Hematopoietic multipotent progenitor cell treated with erythropoietin and hydrocortisone succinate and interleukin-3 and kit ligand, for 4 days (in vitro differentiated cells): ENCODE measurements around the gene VAC14.

Experiments
- DNase-seq: peaks from one replicate; pipeline ENCODE4 v3.0.0-alpha.2; 2015

The VAC14 gene

DNA sequence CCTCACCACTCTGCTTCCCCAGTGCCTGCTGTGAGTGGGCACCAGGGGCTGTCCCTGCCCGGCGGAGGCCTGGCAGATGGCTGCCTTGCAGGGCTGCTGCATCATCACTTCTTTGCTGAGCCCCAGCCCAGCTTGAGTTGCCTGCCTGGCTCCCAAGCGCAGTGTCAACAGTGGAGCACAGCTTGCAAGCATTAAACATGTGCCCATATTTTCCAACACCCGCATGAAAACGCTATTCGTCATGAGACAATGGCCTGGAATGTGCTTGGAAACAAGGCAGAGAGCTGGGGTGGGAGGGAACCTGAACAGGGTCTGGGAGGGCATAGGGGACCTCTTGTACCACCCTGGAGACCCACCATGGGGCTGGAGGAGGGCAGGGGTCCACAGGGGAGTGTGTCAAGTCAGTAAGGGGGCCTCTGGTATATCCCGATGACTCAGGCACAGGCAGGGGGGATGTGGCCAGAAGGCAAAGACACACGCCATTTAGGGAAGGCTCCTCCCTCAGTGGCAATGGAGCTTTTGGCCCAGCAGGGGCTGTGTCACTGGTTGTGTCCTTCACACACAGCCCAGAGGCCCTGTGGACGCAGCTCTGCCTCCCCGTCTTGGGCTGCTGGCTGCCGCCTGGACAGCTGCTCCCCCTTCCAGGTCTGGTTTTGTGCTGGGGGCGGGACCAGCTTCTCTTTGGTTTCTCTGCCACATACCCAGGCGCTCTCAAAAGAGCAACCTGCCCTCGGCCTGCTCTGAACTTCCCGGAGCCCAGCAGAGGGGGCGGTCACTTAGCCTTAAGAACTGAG is 97.7 kb downstream of the VAC14 start:
- DNase-seq: no peak

DNA sequence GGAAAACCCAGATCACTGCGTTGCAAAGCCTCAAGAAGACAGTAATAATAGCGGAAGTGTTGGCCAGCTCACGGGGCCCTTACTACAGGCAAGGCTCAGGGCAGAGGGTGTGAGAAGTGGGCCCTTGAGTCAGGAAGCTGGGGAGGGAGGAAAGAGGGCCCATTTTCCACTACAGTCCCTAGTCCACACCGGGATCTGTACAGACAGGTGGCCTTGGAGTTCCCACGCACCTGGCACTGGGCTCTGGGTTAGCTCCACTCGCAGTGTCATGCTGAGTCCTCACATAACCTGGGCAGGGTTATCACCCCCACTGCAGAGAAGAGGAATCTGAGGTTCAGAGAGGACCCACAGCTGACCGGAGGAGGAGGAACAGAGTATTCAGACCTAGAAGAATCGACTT is 98.3 kb downstream of the VAC14 start:
- no peak for DNase-seq

DNA sequence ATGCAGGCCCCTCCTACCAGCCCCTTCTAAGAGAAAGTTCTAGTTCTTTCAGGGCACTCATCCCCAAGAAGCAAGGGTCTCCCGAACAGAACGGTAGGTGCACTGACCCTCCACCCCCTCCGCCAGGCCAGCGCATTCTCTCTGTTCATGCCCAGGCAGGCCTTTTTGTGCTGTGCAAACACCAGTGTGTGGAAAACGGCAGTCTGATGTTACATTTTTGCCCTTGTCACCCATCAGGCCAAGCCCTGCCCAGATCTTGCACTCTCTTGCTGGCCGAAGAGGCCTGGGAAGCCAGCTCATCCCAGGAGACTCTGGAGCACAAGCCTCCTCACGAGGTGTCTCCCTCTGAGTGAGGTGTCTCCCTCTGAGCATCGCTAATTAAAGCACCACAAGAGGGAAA is 99.0 kb downstream of the VAC14 start:
- no peak for DNase-seq

DNA sequence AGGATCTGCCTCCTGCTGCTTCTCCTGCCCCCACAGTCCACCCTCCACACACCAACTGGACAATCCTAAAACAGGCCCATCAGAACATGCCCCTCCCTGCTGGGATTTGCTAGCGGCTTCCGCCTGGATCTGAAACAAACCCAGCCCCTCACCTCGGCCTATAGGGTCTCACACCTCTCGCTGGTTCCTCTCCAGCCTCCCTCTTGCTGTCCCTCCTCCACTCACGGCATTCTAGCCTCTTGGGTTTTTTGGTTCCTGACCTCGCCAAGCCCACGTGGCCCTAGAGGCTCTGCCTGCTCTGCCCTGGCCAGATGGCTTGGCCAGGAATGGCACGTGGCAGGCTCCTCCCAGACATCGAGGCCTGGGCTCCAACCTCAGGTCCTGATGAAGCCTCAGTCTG is 99.4 kb downstream of the VAC14 start:
- DNase-seq: no peak

DNA sequence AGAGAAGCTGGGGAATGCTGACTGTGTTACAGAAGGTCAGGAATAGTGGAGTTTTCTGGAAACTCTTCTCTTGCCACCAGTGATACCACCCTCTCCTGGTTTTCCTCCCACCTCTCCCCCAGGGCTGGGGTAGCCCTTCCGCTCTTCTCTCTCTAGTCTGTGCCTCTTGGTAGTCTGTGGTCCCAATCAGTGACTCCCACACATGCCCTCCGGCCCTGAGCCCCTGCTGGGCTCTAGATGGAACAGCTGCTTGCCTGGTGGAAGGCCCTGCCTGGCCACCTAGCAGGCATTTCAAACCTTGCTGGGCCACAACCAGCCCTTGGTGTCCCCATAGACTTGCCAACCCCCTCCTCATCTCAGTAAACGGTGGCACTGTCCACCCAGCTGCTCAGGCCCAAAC is 99.9 kb downstream of the VAC14 start:
- DNase-seq: peak; percentile 49

DNA sequence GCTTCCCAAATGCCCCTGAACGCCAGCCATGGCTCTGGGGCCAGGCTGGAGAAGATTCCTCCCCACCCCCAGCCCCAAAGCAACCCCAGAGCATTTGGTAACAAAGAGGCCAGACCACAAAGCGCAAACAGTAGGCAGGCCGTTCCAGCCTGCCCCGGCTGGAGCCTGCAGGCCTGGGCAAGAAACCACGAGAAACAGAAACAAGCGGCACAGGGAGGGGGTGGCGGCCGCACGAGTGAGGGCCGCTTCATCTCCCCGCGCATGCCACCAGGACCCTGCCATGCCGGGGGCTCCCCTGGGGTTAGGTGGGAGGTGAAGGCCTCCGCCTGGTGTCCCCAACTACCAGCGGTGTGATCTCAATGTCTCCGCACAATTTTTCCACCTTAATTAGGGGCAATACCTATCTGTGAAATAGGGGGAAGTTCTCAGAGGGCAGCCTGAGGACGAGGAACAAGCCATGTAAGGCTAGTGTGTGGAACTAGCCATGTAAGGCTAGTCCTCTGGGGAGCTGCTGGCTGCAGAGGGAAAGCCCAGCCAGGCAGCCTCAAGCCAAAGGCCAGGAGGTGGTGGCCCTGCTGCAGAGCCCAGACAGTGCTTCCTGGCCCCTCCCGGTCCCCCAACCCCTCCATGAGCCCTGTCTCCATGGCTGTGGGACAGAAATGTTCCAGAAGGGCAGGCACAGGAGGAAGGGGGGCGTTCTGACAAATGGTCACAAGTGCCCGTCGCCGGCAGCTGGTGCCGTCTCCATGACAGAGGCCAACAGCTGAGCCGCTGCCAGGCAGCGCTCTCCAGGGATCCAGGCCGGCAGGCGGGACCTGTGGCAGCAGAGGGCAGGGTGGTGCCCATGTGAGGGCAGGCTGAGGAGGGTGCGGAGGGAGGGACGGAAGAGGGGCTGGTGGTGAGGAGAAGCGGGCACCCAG is 100.6 kb downstream of the VAC14 start:
- DNase-seq: peak; percentile 76

DNA sequence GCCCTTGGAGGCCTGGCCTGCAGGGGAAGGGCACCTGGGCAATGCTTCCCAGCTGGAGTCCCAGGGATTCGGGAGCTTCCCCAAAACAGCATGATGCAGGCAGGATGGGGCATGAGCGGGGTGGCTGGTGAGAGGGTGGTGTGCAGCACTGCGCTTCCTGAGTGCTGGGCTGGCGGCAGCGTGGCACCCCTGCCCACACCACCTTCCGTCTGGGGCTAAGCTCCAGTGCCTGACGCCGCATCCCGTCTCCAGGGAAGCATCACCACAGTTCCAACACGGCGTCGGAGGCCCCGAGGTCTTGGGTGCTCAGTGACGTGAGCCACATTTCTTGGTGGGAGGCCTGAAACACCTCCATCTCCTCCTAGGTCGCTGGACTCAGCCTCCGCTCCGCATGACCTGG is 101.3 kb downstream of the VAC14 start:
- DNase-seq: no peak

DNA sequence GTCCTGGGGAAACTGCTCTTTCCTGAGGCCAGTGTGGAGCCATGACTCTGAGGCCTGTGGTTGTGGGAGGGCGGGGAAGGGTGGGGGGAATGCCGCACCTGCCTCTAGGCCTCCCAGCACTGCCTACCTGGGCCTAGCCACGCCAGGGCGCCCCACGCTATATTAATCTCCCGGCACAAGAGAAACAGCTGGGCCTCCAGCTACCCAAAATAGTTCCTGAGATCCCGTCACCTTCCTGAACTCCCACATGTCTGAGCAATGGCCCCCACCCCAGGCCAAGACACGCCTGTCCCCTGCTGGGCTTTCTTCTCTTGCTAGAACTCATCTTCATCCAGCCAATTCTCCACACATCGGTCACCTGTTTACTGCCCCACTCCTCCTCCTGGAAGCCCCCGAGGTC is 102.1 kb downstream of the VAC14 start:
- DNase-seq: no peak

DNA sequence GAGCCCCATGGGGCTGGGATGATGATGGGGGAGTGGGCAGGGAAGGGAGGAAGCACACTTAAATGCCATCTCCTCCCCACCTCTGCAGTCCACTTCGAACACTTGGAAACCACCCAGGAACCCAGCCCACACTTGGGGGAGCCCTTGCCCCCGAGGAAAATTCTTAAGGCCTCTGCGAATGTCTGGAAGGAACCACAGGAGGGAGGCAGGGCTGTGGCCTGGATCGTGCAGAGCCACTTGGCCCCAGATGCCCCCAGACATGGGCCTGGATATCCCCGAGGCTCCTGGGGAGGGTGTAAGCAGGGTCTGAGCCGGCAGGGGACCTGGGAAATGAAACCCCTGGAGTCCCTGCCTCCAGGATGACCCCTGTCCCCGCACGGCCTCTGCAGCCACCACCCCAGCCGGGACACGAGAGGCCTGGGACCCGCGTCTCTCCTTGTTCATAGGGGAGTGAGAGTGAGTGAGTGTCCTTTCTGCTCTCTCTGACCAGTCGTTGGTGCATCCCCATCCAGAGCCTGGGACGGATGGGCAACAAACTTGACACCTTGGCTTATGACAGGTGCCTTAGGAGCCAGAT is 103.3 kb downstream of the VAC14 start:
- DNase-seq: no peak

DNA sequence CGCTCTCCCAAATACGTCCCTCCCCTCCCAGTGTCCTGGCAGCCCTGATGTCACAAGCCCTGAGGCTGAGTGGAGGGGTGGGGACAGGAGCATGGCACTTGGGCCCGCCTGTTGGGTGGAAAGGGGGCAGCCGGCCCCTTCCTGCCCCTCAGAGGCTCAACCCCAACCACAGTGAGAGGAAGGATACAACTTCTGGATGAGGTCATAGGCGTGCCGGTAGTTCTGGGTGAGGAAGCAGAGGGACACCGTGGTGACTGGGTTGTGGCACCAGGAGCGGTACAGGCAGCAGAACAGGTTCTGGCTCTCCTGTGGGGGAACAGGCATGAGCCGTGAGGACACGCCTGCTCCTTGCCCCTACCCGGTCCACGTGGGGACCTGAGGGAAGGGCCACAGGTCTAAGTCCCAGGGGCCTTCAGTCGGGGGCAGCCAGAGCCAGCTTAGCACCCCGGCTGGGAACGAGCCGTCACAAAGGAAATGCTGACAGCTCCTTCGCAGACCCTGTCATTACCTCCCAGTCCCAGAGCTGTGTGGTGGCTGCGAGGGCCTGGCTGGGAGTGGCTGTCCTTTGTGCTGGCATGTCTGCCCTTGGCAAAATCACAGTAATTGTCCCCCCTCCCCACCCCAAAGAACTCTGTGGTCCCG is 103.9 kb downstream of the VAC14 start:
- peak; percentile 92 for DNase-seq

DNA sequence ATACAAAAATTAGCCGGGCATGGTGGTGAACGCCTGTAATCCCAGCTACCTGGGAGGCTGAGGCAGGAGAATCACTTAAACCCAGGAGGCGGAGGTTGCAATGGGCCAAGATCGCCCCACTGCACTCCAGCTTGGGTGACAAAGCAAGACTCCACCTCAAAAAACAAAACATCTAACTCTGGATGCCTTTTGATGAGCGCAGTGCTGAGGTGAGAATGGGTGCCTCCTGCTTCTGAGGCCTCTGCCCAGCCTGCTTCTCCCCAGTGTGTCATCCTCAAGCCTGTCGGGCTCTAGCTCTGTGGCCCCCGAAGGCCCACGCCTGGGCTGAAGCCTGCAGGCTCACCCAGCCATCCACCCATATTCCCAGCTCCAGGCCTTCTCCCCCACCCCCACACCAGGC is 104.6 kb downstream of the VAC14 start:
- no peak for DNase-seq

DNA sequence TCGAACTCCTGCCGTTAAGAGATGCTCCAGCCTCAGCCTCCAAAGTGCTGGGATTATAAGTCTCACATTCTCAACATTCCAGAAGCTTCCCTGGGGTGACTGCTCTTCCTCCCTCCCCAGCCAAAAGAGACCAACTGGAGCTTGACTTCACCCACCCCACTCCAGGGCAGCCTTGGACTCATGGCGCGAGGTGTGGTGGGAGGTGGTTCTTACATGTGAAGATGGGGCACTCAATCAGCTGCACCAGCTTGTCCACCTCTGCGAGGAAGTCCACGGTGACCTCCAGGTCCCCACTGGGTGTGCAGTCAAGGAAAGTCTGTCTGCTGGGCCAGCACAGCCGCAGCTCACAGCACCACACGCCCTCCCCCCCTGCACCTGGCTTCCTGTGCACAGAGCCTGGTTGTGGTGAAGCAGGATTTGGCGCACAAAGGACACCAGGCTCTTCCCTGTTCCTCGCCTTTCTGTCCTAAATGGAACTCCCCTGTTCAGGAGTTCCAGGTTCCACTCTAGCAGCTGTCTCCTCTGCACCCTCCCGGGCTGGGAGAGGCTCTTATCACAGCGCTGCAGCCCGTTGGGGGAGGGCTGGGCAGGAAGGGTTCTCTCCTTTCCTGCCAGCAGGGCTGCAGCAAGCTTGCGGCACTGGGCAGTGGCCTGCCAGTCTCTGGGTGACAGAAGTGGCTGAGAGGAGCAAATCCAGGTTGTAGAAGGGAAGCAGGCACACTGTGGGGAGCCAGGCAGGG is 105.5 kb downstream of the VAC14 start:
- peak; percentile 97 for DNase-seq

DNA sequence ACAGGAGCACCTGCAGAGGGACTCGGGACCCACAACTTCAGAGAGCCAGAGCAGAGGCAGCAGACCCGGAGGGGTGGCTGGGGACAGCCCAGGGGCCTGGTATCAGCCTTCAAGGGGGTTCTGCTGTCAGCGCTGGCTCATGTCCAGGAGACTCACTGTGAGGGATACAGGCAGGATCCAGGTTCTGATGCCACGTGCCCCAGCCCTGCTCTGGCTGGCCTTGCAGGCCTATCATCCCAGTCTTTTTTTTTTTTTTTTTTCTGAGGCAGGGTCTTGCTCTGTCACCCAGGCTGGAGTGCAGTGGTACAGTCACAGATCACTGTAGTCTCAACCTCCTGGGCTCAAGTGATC is 106.1 kb downstream of the VAC14 start:
- DNase-seq: no peak

DNA sequence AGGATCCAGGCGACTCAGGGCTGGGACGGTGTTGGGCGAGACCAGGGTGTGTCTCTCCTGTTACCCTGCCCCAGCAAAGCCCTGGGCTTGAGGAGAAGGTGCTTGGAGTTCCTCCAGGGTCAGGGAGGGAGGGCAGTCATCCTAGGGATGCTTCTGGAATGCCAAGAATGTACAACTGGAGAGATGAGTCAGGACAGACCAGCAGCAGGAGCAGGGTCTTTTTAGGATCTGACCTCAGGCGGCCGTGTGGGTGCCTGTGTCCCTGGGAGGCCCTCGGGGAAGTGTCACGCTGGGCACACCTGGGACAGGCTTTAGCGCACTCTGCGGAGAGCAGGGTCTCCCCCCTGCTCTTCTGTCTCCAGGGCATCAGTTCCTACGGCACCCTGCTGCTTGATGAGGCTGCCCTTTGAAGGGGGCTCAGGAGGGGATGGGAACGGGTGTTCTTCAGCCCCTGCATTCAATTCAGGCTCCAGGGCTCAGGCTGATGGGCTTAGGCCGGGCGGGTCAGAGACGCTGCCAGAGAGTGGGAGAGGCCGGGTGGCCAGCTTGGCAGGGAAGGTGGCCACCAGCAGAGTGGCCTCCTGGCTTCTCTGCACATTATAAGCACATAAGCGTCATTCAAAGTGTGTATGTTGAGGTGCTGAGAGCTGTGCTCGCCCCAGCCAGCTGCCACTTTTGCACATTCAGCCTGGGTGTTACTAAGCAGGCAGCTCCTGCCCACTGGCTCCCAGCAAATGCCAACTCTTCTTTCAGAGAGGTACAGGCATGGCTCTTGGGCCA is 106.7 kb downstream of the VAC14 start:
- no peak for DNase-seq

DNA sequence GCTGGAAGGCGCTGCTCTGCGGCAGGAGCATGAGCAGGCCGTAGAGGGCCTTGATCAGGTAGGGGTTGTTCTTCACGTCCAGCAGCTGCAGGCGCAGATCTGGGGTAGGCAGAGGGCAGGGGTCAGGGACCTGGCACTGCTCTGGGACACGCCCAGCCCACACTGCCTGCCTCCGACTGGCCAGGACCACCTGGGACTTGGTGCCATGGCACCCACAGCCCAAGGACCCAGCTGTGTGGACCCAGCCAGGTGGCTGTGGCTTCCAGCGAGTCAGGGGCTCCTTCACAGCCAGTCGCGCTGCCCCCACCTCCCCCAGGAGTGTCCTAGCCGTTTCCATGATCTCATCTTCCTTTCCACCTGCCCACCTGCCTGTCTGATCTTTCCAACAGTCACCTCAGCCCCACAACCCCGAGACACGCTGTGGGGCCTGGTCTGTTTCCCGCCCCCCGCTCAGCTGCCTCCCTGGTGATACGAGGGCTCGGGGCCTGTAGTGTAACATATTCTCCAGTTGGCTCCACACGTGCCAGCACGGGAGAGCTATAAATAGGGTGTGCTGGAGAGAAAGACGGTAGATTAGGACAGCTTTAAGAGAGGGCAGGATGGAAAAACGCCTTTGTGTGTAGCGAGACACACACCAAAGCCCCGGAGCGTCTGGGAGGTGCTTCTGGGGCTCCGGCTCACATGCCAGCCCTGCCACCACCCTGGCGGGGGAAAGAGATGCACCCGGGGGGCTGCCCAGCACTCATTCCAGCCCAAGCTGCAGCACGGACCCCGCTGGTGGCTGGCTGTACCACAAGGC is 107.9 kb downstream of the VAC14 start:
- no peak for DNase-seq

DNA sequence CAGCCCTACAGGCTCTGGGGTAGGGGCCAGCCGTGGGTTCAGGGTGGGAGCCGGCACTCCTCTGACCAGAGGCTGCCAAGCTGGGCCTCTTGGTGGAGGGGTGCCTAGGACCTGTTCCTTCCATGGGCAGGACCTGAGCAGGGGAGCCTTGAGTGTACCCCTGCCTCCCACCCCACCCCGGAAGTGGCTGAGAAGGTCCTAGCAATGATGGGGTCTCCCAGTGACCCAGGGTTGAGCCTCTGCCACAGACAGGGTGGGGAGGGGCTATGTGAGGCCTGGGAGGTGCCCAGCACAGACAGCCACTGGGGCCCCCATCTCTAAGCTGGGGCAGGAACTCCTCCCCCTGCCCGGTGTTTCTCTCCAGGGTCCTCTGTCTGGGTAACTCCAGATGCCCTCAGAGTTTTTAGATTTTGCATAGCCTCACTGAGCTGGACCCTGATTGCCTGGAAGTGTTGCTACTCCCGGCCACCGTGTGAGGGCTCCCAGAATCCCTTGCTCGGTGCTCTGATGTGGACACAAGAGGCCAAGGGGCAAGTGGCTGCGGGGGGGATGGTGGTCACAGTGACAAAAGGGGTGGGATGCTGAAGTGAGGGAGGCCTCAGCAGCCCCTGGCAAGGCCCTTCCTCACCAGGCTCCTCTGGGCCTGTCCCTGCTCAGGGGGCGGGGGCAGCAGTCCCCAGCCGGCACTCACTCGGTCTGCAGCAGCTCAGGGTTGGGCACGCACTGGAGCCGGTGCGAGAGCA is 108.7 kb downstream of the VAC14 start:
- DNase-seq: no peak

DNA sequence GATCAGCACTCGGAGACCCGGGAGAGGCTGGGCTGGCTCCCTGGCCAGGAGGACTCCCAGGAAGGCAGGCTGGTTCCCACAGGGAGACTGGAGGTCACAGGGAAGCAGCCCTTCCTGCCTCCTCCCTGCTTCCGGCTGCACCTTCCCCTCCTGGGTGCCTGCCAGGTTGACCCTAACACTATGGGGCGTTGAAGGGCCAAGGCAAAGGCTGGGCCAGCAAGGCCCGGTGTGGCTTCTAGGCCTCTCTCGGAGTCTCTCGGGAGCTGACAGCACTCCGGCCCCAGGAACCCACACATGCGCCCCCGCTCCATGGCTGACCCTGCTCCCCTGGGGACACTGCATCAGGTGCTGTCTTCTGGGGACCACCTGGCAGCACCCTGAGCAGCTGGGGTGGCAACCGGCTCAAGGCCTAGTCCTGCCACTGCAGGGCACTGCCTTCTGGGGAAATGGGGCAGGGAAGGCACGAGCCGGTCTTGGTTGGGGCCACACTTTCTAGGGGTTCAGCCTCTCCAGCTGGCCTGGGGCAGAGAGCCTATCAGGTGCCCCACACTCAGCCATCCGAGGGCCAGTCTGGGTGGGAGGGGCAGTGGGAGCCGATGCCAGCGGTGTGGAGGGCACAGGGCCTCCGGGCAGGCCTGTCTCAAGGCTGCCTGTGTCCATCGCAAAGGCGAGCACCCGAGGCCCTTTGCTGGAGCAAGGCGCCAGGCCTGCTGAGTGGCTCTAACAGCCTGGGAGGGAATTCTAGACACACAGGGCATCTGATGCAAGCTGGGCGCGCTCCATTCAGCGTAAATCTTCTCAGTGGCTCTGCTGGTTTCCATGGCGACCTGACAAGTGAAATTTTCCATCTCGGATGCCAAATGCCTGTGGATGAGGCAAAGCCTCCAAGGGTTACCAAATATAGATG is 109.5 kb downstream of the VAC14 start:
- DNase-seq: no peak

DNA sequence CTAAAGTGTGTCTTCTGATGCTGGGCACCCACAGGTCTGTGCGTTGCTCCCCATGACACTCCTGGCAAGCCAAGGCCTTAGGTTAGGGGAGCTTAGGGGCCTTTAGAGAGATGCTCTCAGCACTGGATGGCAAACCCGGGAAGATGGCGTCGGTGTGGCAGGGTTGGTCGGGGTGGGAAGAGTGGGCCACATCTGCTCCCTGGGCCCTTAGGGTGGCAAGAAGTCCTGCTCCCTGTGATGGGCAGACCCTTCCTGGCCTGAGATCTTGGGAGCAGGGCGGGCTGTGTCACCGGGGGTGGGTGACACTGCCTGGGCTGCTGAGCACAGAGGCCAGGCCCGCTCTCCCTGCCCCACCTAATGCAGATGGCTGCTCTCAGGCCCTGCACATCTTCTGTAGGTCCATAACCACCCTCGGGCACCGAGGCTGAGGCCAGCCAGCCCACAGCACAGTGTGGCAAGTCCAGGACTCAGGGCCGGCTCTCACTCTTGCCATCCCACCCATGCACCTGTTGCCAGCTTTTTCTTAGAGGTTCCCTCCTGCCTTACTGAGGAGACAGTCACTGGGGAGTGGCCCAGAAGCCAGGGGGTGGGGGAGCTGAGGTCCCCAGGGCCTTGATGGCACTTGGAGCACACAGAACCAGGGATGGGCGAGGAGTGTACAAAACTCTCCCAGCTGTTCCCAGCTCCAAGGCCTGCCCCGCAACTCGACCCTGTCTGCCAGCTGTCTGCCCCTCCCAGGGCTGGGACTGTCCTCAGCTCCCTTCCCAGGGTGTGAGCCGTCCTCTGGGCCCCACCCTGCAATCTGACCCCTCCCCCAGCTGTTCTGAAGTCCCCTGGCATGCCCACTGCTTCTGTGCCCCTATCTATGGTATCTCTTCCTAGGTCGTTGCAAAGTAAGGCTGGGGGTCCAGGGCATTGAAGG is 110.7 kb downstream of the VAC14 start:
- DNase-seq: no peak
